ENCODE data around the gene BET1. TPM values are rescaled to one million over a fixed set of nuclear protein-coding genes. Genes with fewer than 3 reads are reported as not detected.

The BET1 gene
- total RNA-seq, 2 experiments from 2014 or later = 14.3 to 31.6 TPM

GRCh38 chr7:93973134-93973533, 31.0 kb downstream of the BET1 start:
- no TSS peak for BruUV-seq (replicated peaks)
- no peak for DNase-seq (ENCODE audit: low spot score)
- H4K20me1 ChIP-seq (ENCODE audit: insufficient read depth, low read length) = no peaks in the 10 kb centered on the region
- no peak overlapping the region for H2AFZ ChIP-seq (ENCODE audit: low read length)
- no peaks in the 10 kb centered on the region for H3K9me3 ChIP-seq (ENCODE audit: low read length)
- no peak overlapping the region for H3K4me3 ChIP-seq (ENCODE audit: low read depth, low read length, poor library complexity, severe bottlenecking)
- CTCF ChIA-PET (ENCODE audit: unreplicated experiment) = no interaction called here
- no peaks in the 10 kb centered on the region for H3K9me2 ChIP-seq (ENCODE audit: insufficient read depth, low read length)
- no peaks in the 10 kb centered on the region for H3K79me2 ChIP-seq (ENCODE audit: insufficient read depth, low read depth, low read length)
- intact Hi-C loops (cut with micrococcal nuclease; ENCODE audit: unreplicated experiment) = no loop called here
- H3K4me1 ChIP-seq (ENCODE audit: insufficient read depth, low read length, poor library complexity, severe bottlenecking) = no peaks in the 10 kb centered on the region
- H3K4me2 ChIP-seq (ENCODE audit: low read length) = no peak overlapping the region
- POLR2A ChIA-PET = interaction anchor here (0.7 to 1.3 kb wide), 4 partner anchors 12 to 1953 kb away, joined by 3 to 8 read pairs (median 4); no protein-coding TSS in a partner anchor
- TF ChIP-seq EZH2phosphoT487 (IDR thresholded peaks at IDR 0.05; ENCODE audit: borderline replicate concordance, low read depth, low read length) = no peak
- TF ChIP-seq, protein P1, sequence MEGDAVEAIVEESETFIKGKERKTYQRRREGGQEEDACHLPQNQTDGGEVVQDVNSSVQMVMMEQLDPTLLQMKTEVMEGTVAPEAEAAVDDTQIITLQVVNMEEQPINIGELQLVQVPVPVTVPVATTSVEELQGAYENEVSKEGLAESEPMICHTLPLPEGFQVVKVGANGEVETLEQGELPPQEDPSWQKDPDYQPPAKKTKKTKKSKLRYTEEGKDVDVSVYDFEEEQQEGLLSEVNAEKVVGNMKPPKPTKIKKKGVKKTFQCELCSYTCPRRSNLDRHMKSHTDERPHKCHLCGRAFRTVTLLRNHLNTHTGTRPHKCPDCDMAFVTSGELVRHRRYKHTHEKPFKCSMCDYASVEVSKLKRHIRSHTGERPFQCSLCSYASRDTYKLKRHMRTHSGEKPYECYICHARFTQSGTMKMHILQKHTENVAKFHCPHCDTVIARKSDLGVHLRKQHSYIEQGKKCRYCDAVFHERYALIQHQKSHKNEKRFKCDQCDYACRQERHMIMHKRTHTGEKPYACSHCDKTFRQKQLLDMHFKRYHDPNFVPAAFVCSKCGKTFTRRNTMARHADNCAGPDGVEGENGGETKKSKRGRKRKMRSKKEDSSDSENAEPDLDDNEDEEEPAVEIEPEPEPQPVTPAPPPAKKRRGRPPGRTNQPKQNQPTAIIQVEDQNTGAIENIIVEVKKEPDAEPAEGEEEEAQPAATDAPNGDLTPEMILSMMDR (conservative IDR thresholded peaks at IDR 0.05; ENCODE audit: low read length) = no peak
- no peaks in the 10 kb centered on the region for H3K36me3 ChIP-seq (ENCODE audit: insufficient read depth, low read length)
- H3K27ac ChIP-seq (ENCODE audit: low read depth, low read length, poor library complexity, severe bottlenecking) = no peak overlapping the region

DNA sequence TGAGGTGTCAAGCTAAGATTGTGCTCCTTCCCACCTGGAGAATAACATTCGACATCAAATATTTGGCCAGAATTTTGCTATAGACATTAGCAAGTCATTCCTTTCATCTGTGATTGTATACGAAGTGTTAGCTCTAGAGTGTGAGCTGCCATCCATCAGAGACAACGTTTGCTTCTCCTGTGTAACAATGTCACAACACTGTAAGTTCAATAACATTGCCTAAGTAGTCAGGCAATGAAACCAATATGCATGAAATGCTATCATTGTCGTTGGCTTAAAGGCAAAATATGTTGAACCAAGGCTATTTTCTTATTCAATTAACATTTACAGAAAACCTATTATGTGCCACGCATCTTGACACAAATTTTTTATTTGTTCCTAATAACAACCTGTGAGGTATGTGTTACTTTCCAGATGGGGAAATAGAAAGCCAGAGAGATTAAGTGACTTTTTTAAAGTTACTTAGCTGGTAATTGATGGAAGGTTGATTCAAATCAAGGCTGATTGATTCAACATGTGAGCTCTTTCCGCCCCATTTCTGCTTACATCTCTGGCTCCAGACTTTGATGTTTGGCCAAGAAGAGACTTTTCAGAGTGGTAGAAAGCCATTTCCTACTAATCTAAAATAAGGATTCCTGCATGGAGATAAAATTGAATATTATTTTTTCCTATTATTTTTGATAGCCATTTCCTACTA, 32.0 kb downstream of the BET1 start:
- ChIA-PET POLR2A (interaction anchor here (0.7 to 1.7 kb wide), 5 partner anchors 23 to 1954 kb away, joined by 3 to 7 read pairs (median 3); no protein-coding TSS in a partner anchor), CTCF (ENCODE audit: unreplicated experiment) (no interaction called here)
- Histone ChIP-seq H3K9me3 (ENCODE audit: low read length) (no peaks in the 10 kb centered on the region), H3K4me2 (ENCODE audit: low read length) (no peak overlapping the region), H3K27ac (ENCODE audit: low read depth, low read length, poor library complexity, severe bottlenecking) (no peak overlapping the region), H3K4me1 (ENCODE audit: insufficient read depth, low read length, poor library complexity, severe bottlenecking) (no peaks in the 10 kb centered on the region), H3K4me3 (ENCODE audit: low read depth, low read length, poor library complexity, severe bottlenecking) (no peak overlapping the region), H3K9me2 (ENCODE audit: insufficient read depth, low read length) (no peaks in the 10 kb centered on the region), H2AFZ (ENCODE audit: low read length) (no peak overlapping the region), H4K20me1 (ENCODE audit: insufficient read depth, low read length) (no peaks in the 10 kb centered on the region), H3K36me3 (ENCODE audit: insufficient read depth, low read length) (no peaks in the 10 kb centered on the region), H3K79me2 (ENCODE audit: insufficient read depth, low read depth, low read length) (no peaks in the 10 kb centered on the region)
- no peak for DNase-seq (ENCODE audit: low spot score)
- intact Hi-C loops (cut with micrococcal nuclease; ENCODE audit: unreplicated experiment) = no loop called here
- BruUV-seq (replicated peaks) = no TSS peak
- no peak for TF ChIP-seq EZH2phosphoT487 (IDR thresholded peaks at IDR 0.05; ENCODE audit: borderline replicate concordance, low read depth, low read length)
- TF ChIP-seq, protein P1 (conservative IDR thresholded peaks at IDR 0.05; ENCODE audit: low read length) = no peak

DNA sequence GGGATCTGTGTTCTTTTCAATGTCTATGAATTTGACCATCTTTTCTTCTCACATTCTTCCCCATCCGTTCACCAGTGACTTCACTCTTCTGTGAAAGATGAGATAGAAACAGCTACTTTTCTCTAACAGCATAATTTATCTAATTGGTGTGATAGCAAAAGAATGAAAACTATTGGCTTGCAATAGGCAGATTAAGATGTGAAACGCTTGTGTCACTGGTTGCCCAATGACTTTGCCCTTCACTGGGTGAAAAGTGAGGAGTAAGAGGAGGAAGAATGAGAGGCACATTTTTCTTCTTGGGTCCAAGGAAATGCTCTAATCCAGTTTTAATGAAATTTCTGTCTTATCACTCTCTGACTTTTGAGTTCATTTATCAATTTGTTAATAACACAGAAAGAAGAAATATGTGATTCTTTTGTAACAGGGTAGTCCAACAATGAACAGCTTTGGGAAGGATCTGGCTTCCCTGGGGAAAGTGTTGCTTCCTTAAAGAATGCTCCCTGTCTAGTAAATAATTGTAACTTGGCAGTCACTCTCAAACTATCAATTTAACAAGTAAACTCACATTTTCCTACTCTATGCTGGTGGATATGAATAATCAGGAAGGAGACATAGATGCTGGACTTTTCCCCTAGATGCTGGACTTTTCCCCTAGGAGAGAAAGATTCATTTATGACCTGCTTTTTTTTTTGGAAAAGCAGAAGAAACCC, 35.1 kb downstream of the BET1 start:
- POLR2A ChIA-PET = interaction anchor here (0.6 to 1.0 kb wide), 2 partner anchors 9 to 40 kb away, joined by 3 read pairs; no protein-coding TSS in a partner anchor
- H3K4me1 ChIP-seq (ENCODE audit: insufficient read depth, low read length, poor library complexity, severe bottlenecking) = no peaks in the 10 kb centered on the region
- no TSS peak for BruUV-seq (replicated peaks)

More for the DNA sequence above, 35.1 kb downstream of the BET1 start:
- H3K79me2 ChIP-seq (ENCODE audit: insufficient read depth, low read depth, low read length) = no peaks in the 10 kb centered on the region
- intact Hi-C loops (cut with micrococcal nuclease; ENCODE audit: unreplicated experiment) = no loop called here
- CTCF ChIA-PET (ENCODE audit: unreplicated experiment) = no interaction called here
- no peak overlapping the region for H3K4me2 ChIP-seq (ENCODE audit: low read length)
- H3K9me3 ChIP-seq (ENCODE audit: low read length) = no peaks in the 10 kb centered on the region
- H3K27ac ChIP-seq (ENCODE audit: low read depth, low read length, poor library complexity, severe bottlenecking) = no peak overlapping the region
- H3K9me2 ChIP-seq (ENCODE audit: insufficient read depth, low read length) = no peaks in the 10 kb centered on the region
- H4K20me1 ChIP-seq (ENCODE audit: insufficient read depth, low read length) = no peaks in the 10 kb centered on the region
- TF ChIP-seq EZH2phosphoT487 (IDR thresholded peaks at IDR 0.05; ENCODE audit: borderline replicate concordance, low read depth, low read length) = no peak
- TF ChIP-seq, protein P1 (conservative IDR thresholded peaks at IDR 0.05; ENCODE audit: low read length) = no peak
- no peak overlapping the region for H3K4me3 ChIP-seq (ENCODE audit: low read depth, low read length, poor library complexity, severe bottlenecking)
- H2AFZ ChIP-seq (ENCODE audit: low read length) = no peak overlapping the region
- H3K36me3 ChIP-seq (ENCODE audit: insufficient read depth, low read length) = no peaks in the 10 kb centered on the region
- DNase-seq (ENCODE audit: low spot score) = no peak

Measured in OCI-LY7 (cell line).